ENCODE data around the gene SLC2A10. TPM values are rescaled to one million over a fixed set of nuclear protein-coding genes. Genes with fewer than 3 reads are reported as not detected.

The SLC2A10 gene
- total RNA-seq, 1 experiment from 2014 or later = 1.6 TPM

- no peak for TF ChIP-seq SIN3A (IDR thresholded peaks at IDR 0.05; ENCODE audit: borderline replicate concordance, insufficient read depth, low read depth, low read length)
- no peaks in the 10 kb centered on the region for H3K27me3 ChIP-seq (ENCODE audit: control insufficient read depth, insufficient read depth, low read length)
- intact Hi-C loops (cut with micrococcal nuclease; ENCODE audit: unreplicated experiment) (no loop called here), in situ Hi-C loops (cut with HindIII; ENCODE audit: low pct_unique_long_range_greater_than_20kb, low sequenced_read_pairs) (no loop called here)
- BruUV-seq (replicated peaks) = no TSS peak
- H3K4me1 ChIP-seq (ENCODE audit: control insufficient read depth, insufficient read depth, low read length) = no peaks in the 10 kb centered on the region
- H3K36me3 ChIP-seq (ENCODE audit: control insufficient read depth, insufficient read depth, low read length) = no peaks in the 10 kb centered on the region
- POLR2A ChIA-PET = no interaction called here
- CTCF ChIA-PET = no interaction called here
- ATAC-seq (no peak), DNase-seq (ENCODE audit: low read depth, low spot score) (no peak)
- H3K9me3 ChIP-seq (ENCODE audit: control insufficient read depth, insufficient read depth, low read depth, low read length) = no peaks in the 10 kb centered on the region
- H3K4me3 ChIP-seq (ENCODE audit: low read depth in 2 of 2, low read length in 2 of 2) = no peak overlapping the region
- H3K27ac ChIP-seq (ENCODE audit: low read length) = no peak overlapping the region
Observed at GRCh38 chr20:46761566-46761965, 52.1 kb downstream of the SLC2A10 start.

DNA sequence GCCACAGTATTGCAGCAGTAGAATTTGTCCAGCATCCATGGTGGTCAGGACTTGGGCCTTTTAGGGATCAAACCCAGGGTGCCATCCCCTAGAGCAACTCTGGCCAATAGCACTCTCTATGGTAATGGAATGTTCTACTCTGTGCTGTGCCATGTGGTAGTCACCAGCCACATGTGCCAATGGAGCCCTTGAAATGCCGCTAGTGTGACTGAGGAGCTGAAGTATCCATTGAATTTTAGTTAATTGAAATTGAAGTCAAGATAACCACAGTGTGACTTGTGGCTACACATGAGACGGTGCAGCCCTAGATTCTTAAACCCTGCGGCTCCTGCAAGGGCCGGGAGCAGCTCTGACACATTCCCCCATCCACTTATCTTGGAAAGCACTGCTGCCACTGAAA is 54.6 kb downstream of the SLC2A10 start:
- in situ Hi-C loops (cut with HindIII; ENCODE audit: low pct_unique_long_range_greater_than_20kb, low sequenced_read_pairs) = no loop called here
- Histone ChIP-seq H3K4me1 (ENCODE audit: control insufficient read depth, insufficient read depth, low read length) (no peaks in the 10 kb centered on the region), H3K27ac (ENCODE audit: low read length) (no peak overlapping the region), H3K27me3 (ENCODE audit: control insufficient read depth, insufficient read depth, low read length) (no peaks in the 10 kb centered on the region), H3K36me3 (ENCODE audit: control insufficient read depth, insufficient read depth, low read length) (no peaks in the 10 kb centered on the region), H3K9me3 (ENCODE audit: control insufficient read depth, insufficient read depth, low read depth, low read length) (no peaks in the 10 kb centered on the region), H3K4me3 (ENCODE audit: low read depth in 2 of 2, low read length in 2 of 2) (no peak overlapping the region)
- TF ChIP-seq CTCF (IDR thresholded peaks at IDR 0.05) = no peak
- no peak for TF ChIP-seq SIN3A (IDR thresholded peaks at IDR 0.05; ENCODE audit: borderline replicate concordance, insufficient read depth, low read depth, low read length)
- TF ChIP-seq TCF7L2 (IDR thresholded peaks at IDR 0.05; ENCODE audit: low read depth, low read length) = no peak
- TF ChIP-seq, protein P1, sequence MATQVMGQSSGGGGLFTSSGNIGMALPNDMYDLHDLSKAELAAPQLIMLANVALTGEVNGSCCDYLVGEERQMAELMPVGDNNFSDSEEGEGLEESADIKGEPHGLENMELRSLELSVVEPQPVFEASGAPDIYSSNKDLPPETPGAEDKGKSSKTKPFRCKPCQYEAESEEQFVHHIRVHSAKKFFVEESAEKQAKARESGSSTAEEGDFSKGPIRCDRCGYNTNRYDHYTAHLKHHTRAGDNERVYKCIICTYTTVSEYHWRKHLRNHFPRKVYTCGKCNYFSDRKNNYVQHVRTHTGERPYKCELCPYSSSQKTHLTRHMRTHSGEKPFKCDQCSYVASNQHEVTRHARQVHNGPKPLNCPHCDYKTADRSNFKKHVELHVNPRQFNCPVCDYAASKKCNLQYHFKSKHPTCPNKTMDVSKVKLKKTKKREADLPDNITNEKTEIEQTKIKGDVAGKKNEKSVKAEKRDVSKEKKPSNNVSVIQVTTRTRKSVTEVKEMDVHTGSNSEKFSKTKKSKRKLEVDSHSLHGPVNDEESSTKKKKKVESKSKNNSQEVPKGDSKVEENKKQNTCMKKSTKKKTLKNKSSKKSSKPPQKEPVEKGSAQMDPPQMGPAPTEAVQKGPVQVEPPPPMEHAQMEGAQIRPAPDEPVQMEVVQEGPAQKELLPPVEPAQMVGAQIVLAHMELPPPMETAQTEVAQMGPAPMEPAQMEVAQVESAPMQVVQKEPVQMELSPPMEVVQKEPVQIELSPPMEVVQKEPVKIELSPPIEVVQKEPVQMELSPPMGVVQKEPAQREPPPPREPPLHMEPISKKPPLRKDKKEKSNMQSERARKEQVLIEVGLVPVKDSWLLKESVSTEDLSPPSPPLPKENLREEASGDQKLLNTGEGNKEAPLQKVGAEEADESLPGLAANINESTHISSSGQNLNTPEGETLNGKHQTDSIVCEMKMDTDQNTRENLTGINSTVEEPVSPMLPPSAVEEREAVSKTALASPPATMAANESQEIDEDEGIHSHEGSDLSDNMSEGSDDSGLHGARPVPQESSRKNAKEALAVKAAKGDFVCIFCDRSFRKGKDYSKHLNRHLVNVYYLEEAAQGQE (IDR thresholded peaks at IDR 0.05; ENCODE audit: insufficient read depth in 1 of 2, low read depth in 2 of 2, low read length in 1 of 2) = no peak
- BruUV-seq (replicated peaks) = no TSS peak
- intact Hi-C loops (cut with micrococcal nuclease; ENCODE audit: unreplicated experiment) = no loop called here
- no peak for ATAC-seq
- POLR2A ChIA-PET = no interaction called here
- no peak for DNase-seq (ENCODE audit: low read depth, low spot score)
- CTCF ChIA-PET = no interaction called here

DNA sequence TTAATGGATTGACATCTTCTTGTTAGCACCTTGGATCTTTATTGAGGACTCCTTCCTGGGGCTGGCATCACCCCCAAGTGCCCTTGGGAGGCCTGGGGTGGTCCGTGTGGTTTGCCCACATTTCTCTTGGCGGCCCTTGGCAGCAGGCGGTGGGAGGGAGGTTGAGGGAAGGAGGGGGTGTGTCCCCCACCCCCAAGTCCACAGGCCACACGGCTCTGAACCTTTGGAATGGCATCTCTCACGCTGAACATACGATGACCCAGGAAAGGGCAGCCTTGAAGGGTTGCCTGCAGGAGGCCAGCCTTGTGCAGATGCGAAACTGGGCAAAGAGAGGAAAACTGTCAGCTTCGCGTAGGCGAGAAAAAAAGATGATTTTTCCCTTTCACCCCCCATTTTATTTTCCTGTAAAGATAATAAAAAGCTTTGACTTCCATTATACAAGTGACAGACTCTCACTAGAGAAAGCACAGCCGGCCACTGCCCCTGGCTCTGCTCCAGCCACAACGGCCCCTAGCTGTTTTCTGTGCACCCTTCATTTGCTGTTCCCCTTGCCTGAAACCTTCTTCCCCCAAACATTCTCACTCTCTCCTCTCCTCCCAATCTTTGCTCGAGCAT is 56.2 kb downstream of the SLC2A10 start:
- ChIA-PET POLR2A (no interaction called here), CTCF (no interaction called here)
- Histone ChIP-seq H3K27ac (ENCODE audit: low read length) (no peak overlapping the region), H3K4me3 (ENCODE audit: low read depth in 2 of 2, low read length in 2 of 2) (no peak overlapping the region), H3K4me1 (ENCODE audit: control insufficient read depth, insufficient read depth, low read length) (no peaks in the 10 kb centered on the region), H3K27me3 (ENCODE audit: control insufficient read depth, insufficient read depth, low read length) (no peaks in the 10 kb centered on the region), H3K9me3 (ENCODE audit: control insufficient read depth, insufficient read depth, low read depth, low read length) (no peaks in the 10 kb centered on the region), H3K36me3 (ENCODE audit: control insufficient read depth, insufficient read depth, low read length) (no peaks in the 10 kb centered on the region)
- in situ Hi-C loops (cut with HindIII; ENCODE audit: low pct_unique_long_range_greater_than_20kb, low sequenced_read_pairs) (no loop called here), intact Hi-C loops (cut with micrococcal nuclease; ENCODE audit: unreplicated experiment) (no loop called here)
- TF ChIP-seq, protein P1 (IDR thresholded peaks at IDR 0.05; ENCODE audit: insufficient read depth in 1 of 2, low read depth in 2 of 2, low read length in 1 of 2) = no peak
- TF ChIP-seq TCF7L2 (IDR thresholded peaks at IDR 0.05; ENCODE audit: low read depth, low read length) (no peak), CTCF (IDR thresholded peaks at IDR 0.05) (no peak), POLR2AphosphoS5 (IDR thresholded peaks at IDR 0.05; ENCODE audit: low read depth, low read length) (no peak), SIN3A (IDR thresholded peaks at IDR 0.05; ENCODE audit: borderline replicate concordance, insufficient read depth, low read depth, low read length) (no peak)
- ATAC-seq (no peak), DNase-seq (ENCODE audit: low read depth, low spot score) (no peak)
- no TSS peak for BruUV-seq (replicated peaks)

Measured in Panc1 (cell line).